ENCODE results near the gene STXBP4. TPM values are rescaled to one million over a fixed set of nuclear protein-coding genes. Genes with fewer than 3 reads are reported as not detected.

Gene STXBP4
- total RNA-seq, 2 experiments from 2014 or later = 5.1 to 5.4 TPM

DNA sequence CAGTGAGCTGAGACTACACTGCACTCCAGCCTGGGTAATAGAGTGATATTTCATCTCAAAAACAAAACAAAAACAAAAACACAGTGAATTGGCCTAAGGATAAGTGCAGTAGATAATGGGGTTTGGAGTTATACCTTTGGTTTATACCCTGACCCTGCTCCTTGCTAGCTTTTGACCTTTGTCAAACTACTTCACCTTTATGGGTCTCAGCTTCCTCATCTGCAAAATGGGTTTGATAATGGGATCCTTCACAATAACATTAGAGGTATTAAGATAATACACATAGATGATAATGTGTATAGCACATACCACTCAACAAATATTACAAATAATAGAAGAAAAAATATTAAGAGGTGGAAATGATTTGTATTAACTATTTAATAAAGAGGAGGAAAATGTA lies 85.9 kb downstream of the STXBP4 start:
- Mint-ChIP-seq H3K4me3 (no peak overlapping the region), H3K27me3 (no peaks in the 10 kb centered on the region), H3K9me3 (no peaks in the 10 kb centered on the region), H3K4me1 (ENCODE audit: low read depth) (no peaks in the 10 kb centered on the region), H3K36me3 (ENCODE audit: low read depth) (peaks cover 4% of the 10 kb centered on the region), H3K27ac (no peak overlapping the region)
- intact Hi-C loops (cut with DNase I, micrococcal nuclease) = loop anchor here (2.0 to 5.0 kb wide), 2 partner anchors 240 to 243 kb away; no protein-coding TSS in a partner anchor
- TF ChIP-seq CTCF (IDR thresholded peaks at IDR 0.05) = no peak
- no peaks in the 10 kb centered on the region for H3K4me1 ChIP-seq (ENCODE audit: insufficient read depth, low read length)
- ATAC-seq (ENCODE audit: poor library complexity) = no peak
- no peaks in the 10 kb centered on the region for H3K9me3 ChIP-seq (ENCODE audit: control insufficient read depth in 1 of 2, insufficient read depth in 1 of 2, low read length in 2 of 2)
- ChIA-PET POLR2A (interaction anchor here (1.2 to 1.3 kb wide), 2 partner anchors 22 to 36 kb away, joined by 3 read pairs; no protein-coding TSS in a partner anchor), CTCF (no interaction called here)
- H3K27me3 ChIP-seq (ENCODE audit: control insufficient read depth in 1 of 2, insufficient read depth in 2 of 2, low read length in 2 of 2) = no peaks in the 10 kb centered on the region
- H3K27ac ChIP-seq (ENCODE audit: low read depth in 1 of 2, low read length in 2 of 2) = no peak overlapping the region
- H3K4me3 ChIP-seq (ENCODE audit: low read length) = no peak overlapping the region
- no peaks in the 10 kb centered on the region for H3K36me3 ChIP-seq (ENCODE audit: insufficient read depth, low read length)
- DNase-seq = no peak

- intact Hi-C loops (cut with DNase I, micrococcal nuclease) = no loop called here
- Mint-ChIP-seq H3K36me3 (ENCODE audit: low read depth) (no peaks in the 10 kb centered on the region), H3K4me1 (ENCODE audit: low read depth) (no peaks in the 10 kb centered on the region)
Observed at GRCh38 chr17:55056526-55056925, 88.0 kb downstream of the STXBP4 start.

DNA sequence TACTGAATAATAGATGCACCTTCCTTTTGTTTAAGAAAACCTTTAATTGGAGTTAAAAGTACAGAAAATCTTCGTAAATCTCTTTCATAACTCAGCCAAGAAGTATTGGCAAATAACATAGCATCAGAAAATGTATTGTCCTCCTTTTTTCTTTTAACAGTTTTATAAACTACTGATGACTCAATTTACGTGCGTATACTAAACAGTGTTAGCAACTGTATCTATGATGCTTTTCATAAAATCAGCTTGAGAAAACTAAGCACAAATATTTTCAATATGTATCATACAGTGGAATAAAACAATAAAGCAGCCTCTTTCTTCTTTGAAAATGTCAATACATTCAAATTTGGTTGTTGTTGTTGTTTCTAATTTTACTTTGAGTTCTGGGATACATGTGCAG lies 88.6 kb downstream of the STXBP4 start:
- Mint-ChIP-seq H3K4me1 (ENCODE audit: low read depth) (no peaks in the 10 kb centered on the region), H3K27ac (no peak overlapping the region), H3K36me3 (ENCODE audit: low read depth) (no peaks in the 10 kb centered on the region), H3K4me3 (no peak overlapping the region), H3K9me3 (no peaks in the 10 kb centered on the region), H3K27me3 (no peaks in the 10 kb centered on the region)
- H3K36me3 ChIP-seq (ENCODE audit: insufficient read depth, low read length) = no peaks in the 10 kb centered on the region
- POLR2A ChIA-PET = no interaction called here
- no peak for TF ChIP-seq CTCF (IDR thresholded peaks at IDR 0.05)
- intact Hi-C loops (cut with DNase I, micrococcal nuclease) = no loop called here
- no peak for ATAC-seq (ENCODE audit: poor library complexity)
- no peak for DNase-seq
- CTCF ChIA-PET = no interaction called here
- no peaks in the 10 kb centered on the region for H3K9me3 ChIP-seq (ENCODE audit: control insufficient read depth in 1 of 2, insufficient read depth in 1 of 2, low read length in 2 of 2)
- H3K27ac ChIP-seq (ENCODE audit: low read depth in 1 of 2, low read length in 2 of 2) = no peak overlapping the region
- H3K27me3 ChIP-seq (ENCODE audit: control insufficient read depth in 1 of 2, insufficient read depth in 2 of 2, low read length in 2 of 2) = no peaks in the 10 kb centered on the region
- H3K4me1 ChIP-seq (ENCODE audit: insufficient read depth, low read length) = no peaks in the 10 kb centered on the region
- no peak overlapping the region for H3K4me3 ChIP-seq (ENCODE audit: low read length)

More at GRCh38 chr17:55056526-55056925, 88.0 kb downstream of the STXBP4 start:
- Histone ChIP-seq H3K27ac (ENCODE audit: low read depth in 1 of 2, low read length in 2 of 2) (no peak overlapping the region), H3K36me3 (ENCODE audit: insufficient read depth, low read length) (no peaks in the 10 kb centered on the region), H3K4me3 (ENCODE audit: low read length) (no peak overlapping the region), H3K27me3 (ENCODE audit: control insufficient read depth in 1 of 2, insufficient read depth in 2 of 2, low read length in 2 of 2) (no peaks in the 10 kb centered on the region), H3K4me1 (ENCODE audit: insufficient read depth, low read length) (no peaks in the 10 kb centered on the region), H3K9me3 (ENCODE audit: control insufficient read depth in 1 of 2, insufficient read depth in 1 of 2, low read length in 2 of 2) (no peaks in the 10 kb centered on the region)
- CTCF ChIA-PET = no interaction called here
- H3K4me3 Mint-ChIP-seq = no peak overlapping the region
- no peak for TF ChIP-seq CTCF (IDR thresholded peaks at IDR 0.05)
- no peaks in the 10 kb centered on the region for H3K27me3 Mint-ChIP-seq
- DNase-seq = no peak
- H3K9me3 Mint-ChIP-seq = no peaks in the 10 kb centered on the region
- no peak for ATAC-seq (ENCODE audit: poor library complexity)
- POLR2A ChIA-PET = no interaction called here
- no peak overlapping the region for H3K27ac Mint-ChIP-seq
